ENCODE measurements around the gene CHMP5.
A peak's percentile ranks its signal among the peaks of the same experiment; 100 is the strongest.
"Not testable (repeated sequence)": the region's sequence is repeated elsewhere in the genome, so short reads cannot be mapped to it uniquely, and the experiment has no call there.

CHMP5 gene

DNA sequence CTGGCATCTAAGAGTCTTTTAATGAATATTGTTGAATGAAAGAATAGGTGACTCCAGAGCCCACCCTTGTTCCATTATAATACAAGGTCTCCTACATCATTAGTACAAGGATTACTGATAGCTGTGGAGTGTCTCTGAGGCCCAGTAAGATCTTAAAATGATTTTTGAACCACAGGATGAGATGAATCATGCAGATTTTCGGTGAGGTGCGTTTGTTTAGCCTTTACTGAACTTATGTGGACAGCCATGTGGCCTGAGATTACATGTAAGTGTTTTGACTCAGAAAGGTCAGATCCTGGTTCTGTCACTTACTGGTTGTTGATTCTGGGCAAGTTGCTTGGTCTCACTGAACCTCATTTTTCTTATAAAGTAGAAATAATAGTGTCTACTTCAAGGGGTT, 47.1 kb downstream of the CHMP5 start:
- no peak overlapping the region for H3K4me3 ChIP-seq (ENCODE audit: low read depth, low read length)
- TF ChIP-seq, protein P1, sequence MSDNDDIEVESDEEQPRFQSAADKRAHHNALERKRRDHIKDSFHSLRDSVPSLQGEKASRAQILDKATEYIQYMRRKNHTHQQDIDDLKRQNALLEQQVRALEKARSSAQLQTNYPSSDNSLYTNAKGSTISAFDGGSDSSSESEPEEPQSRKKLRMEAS (IDR thresholded peaks at IDR 0.05; ENCODE audit: low read depth, low read length) = no peak
- TF ChIP-seq POLR2A (IDR thresholded peaks at IDR 0.05; ENCODE audit: extremely low read depth, insufficient read length) (no peak), MYC (IDR thresholded peaks at IDR 0.05; ENCODE audit: low read depth, low read length) (no peak)
- TF ChIP-seq, protein P2, sequence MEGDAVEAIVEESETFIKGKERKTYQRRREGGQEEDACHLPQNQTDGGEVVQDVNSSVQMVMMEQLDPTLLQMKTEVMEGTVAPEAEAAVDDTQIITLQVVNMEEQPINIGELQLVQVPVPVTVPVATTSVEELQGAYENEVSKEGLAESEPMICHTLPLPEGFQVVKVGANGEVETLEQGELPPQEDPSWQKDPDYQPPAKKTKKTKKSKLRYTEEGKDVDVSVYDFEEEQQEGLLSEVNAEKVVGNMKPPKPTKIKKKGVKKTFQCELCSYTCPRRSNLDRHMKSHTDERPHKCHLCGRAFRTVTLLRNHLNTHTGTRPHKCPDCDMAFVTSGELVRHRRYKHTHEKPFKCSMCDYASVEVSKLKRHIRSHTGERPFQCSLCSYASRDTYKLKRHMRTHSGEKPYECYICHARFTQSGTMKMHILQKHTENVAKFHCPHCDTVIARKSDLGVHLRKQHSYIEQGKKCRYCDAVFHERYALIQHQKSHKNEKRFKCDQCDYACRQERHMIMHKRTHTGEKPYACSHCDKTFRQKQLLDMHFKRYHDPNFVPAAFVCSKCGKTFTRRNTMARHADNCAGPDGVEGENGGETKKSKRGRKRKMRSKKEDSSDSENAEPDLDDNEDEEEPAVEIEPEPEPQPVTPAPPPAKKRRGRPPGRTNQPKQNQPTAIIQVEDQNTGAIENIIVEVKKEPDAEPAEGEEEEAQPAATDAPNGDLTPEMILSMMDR (IDR thresholded peaks at IDR 0.05; ENCODE audit: low read depth, low read length) = no peak
- no peak for DNase-seq (ENCODE audit: low read depth)

DNA sequence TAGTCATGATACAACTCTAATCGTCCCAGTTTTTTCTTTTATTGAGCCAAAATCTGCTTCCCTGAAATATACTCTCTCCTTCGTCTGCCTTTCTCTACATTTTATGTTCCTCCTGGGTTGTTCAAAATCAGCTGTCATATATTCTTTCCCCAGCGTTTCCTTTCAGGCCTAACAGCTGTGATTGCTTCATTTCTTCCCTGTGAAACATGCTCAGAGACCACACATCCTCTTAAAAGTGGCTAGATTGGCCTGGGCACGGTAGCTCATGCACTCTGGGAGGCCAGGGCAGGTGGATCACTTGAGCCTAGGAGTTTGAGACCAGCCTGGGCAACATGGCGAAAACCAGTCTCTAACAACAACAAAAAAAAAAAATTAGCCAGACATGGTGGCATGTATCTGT, 50.5 kb downstream of the CHMP5 start:
- TF ChIP-seq POLR2A (IDR thresholded peaks at IDR 0.05; ENCODE audit: extremely low read depth, insufficient read length) (no peak), MYC (IDR thresholded peaks at IDR 0.05; ENCODE audit: low read depth, low read length) (no peak)
- TF ChIP-seq, protein P2 (IDR thresholded peaks at IDR 0.05; ENCODE audit: low read depth, low read length) = no peak
- TF ChIP-seq, protein P1 (IDR thresholded peaks at IDR 0.05; ENCODE audit: low read depth, low read length) = no peak
- DNase-seq (ENCODE audit: low read depth) = peak; percentile 32
- no peak overlapping the region for H3K4me3 ChIP-seq (ENCODE audit: low read depth, low read length)

DNA sequence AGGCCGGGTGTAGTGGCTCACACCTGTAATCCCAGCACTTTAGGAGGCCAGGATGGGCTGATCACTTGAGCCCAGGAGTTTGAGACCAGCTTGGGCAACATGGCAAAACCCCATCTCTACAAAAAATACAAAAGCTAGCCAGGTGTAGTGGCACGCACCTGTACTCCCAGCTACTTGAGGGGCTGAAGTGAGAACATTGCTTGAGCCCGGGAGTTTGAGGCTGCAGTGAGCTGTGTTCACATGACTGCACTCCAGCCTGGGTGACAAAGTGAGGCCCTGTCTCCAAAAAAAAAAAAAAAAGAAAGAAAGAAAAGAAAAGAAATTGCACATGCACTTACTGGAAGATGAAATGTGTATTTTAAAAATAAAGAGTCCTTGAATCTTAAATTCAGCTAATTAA, 52.3 kb downstream of the CHMP5 start:
- not testable (repeated sequence) for DNase-seq (ENCODE audit: low read depth); H3K4me3 ChIP-seq (ENCODE audit: low read depth, low read length)

DNA sequence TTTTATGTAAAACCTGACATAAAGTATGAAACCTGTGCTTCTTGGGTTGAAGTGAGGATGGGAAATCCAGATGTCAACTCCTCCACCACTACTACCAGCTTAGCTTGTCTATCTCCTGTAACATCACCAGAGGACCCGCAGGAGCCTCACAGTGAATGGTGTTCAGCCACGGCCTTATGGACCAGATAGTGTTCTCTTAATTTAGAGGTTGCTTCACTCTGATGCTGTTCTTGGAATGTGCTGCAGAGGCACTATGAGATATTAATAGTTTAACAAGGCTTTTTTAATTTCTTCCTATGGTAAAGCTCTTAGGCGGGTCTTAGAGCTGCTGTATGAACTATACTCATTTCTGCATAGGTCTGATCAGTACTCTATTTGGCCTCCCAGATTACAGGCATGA, 53.4 kb downstream of the CHMP5 start:
- TF ChIP-seq, protein P2 (IDR thresholded peaks at IDR 0.05; ENCODE audit: low read depth, low read length) = no peak
- TF ChIP-seq MYC (IDR thresholded peaks at IDR 0.05; ENCODE audit: low read depth, low read length) (no peak), POLR2A (IDR thresholded peaks at IDR 0.05; ENCODE audit: extremely low read depth, insufficient read length) (no peak)
- TF ChIP-seq, protein P1 (IDR thresholded peaks at IDR 0.05; ENCODE audit: low read depth, low read length) = no peak
- DNase-seq (ENCODE audit: low read depth) = no peak
- H3K4me3 ChIP-seq (ENCODE audit: low read depth, low read length) = no peak overlapping the region

DNA sequence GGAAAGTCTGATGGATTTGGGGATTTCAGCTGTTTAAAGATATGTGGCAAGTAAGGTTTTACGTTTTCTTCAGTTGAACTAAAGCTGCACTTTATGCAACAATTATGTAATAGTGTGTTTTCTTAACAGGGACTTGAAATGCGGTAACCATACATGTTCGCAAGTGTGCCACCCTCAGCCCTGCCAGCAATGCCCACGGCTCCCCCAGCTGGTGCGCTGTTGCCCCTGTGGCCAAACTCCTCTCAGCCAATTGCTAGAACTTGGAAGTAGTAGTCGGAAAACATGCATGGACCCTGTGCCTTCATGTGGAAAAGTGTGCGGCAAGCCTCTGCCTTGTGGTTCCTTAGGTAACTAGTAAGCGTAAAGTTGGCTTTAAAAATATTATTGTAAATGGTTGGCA, 53.9 kb downstream of the CHMP5 start:
- DNase-seq (ENCODE audit: low read depth) = no peak
- no peak overlapping the region for H3K4me3 ChIP-seq (ENCODE audit: low read depth, low read length)
- TF ChIP-seq MYC (IDR thresholded peaks at IDR 0.05; ENCODE audit: low read depth, low read length) (no peak), POLR2A (IDR thresholded peaks at IDR 0.05; ENCODE audit: extremely low read depth, insufficient read length) (no peak)
- TF ChIP-seq, protein P2 (IDR thresholded peaks at IDR 0.05; ENCODE audit: low read depth, low read length) = no peak
- TF ChIP-seq, protein P1 (IDR thresholded peaks at IDR 0.05; ENCODE audit: low read depth, low read length) = no peak

DNA sequence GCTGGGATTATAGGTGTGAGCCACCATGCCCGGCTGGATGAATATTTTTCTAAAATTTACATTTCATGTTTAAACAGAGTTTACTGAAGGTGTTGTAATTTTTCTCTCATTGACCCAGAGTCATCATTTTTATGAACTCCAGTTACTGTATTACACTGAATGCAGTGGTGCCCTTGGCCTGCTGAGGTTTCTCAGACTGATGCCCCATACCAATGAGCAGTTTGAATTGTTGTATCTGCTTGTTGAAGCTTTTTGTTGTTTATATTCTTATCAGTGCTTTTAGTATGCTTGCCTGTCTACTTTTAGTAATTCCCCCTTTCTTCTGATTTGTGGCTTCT, 55.4 kb downstream of the CHMP5 start:
- TF ChIP-seq POLR2A (IDR thresholded peaks at IDR 0.05; ENCODE audit: extremely low read depth, insufficient read length) = no peak
- TF ChIP-seq, protein P1 (IDR thresholded peaks at IDR 0.05; ENCODE audit: low read depth, low read length) = no peak
- no peak for TF ChIP-seq MYC (IDR thresholded peaks at IDR 0.05; ENCODE audit: low read depth, low read length)
- TF ChIP-seq, protein P2 (IDR thresholded peaks at IDR 0.05; ENCODE audit: low read depth, low read length) = no peak
- no peak for DNase-seq (ENCODE audit: low read depth)
- H3K4me3 ChIP-seq (ENCODE audit: low read depth, low read length) = no peak overlapping the region

Measured in NB4 (cell line).